B cell (primary cell): Measurements from ENCODE around the gene MTCP1. TPM values are rescaled to one million over a fixed set of nuclear protein-coding genes. Genes with fewer than 3 reads are reported as not detected.

ENCODE experiments used
- ATAC-seq: fragments of 200-7000 bp; cut with Tn5 transposase; one replicate; pipeline ENCODE4 v1.10.0; 2021; ENCODE audit warnings: low read depth, mild to moderate bottlenecking, moderate number of reproducible peaks, moderate library complexity
- CTCF ChIA-PET: fragments of 350-600 bp; sonication (Branson Sonifier 250); formaldehyde crosslinking; loops from one replicate; lab custom pipeline; 2021; ENCODE audit warnings: antibody characterized with exemption, inconsistent platforms; lab: Charles Lee
- POLR2A ChIA-PET: fragments of 350-600 bp; sonication (Branson Sonifier 250); formaldehyde crosslinking; loops from one replicate; lab custom pipeline; 2021; ENCODE audit warnings: antibody characterized with exemption; lab: Charles Lee
- DNase-seq: peaks from one replicate; pipeline ENCODE4 v3.0.0; 2013
- H2AFZ ChIP-seq: 2 replicates; pipeline ENCODE4 v1.6.1; 2012; ENCODE audit warnings: mild to moderate bottlenecking, low read depth, low read length; ENCODE audit not compliant: insufficient read depth, poor library complexity, severe bottlenecking
- H3K27ac ChIP-seq, 2 donors: 1 replicate in 1 of 2; 2 replicates in 1 of 2; pipeline ENCODE4 v1.5.1; 2012 to 2013; ENCODE audit warnings: low read length in 2 of 2, mild to moderate bottlenecking in 2 of 2, moderate library complexity in 1 of 2
- H3K27me3 ChIP-seq, 4 experiments: fragments of 200-600 bp in 1 of 4; sonication (generic) in 1 of 4; replicated peaks in 1 of 4; 1 replicate in 2 of 4; 2 replicates in 2 of 4; pipeline versions ENCODE4 v1.6.1 to v1.7.0; 2013 to 2016; ENCODE audit warnings: low read length in 3 of 4, mild to moderate bottlenecking in 2 of 4, mixed read lengths in 1 of 4, moderate library complexity in 1 of 4; ENCODE audit not compliant: insufficient read depth in 4 of 4, control insufficient read depth in 3 of 4; ENCODE audit errors: control extremely low read depth in 1 of 4
- H3K36me3 ChIP-seq, 2 experiments: replicated peaks in 1 of 2; 1 replicate in 1 of 2; 2 replicates in 1 of 2; pipeline versions ENCODE4 v1.6.1 to v1.7.1; 2013; ENCODE audit warnings: low read length in 1 of 2; ENCODE audit not compliant: insufficient read depth in 2 of 2, control insufficient read depth in 1 of 2; ENCODE audit errors: control extremely low read depth in 1 of 2, extremely low read depth in 1 of 2
- H3K4me1 ChIP-seq, 2 donors: fragments of 200-600 bp in 1 of 2; sonication (generic) in 1 of 2; 1 replicate in 1 of 2; 2 replicates in 1 of 2; pipeline versions ENCODE4 v1.5.1 to v1.6.1; 2013 to 2017; ENCODE audit warnings: low read length in 2 of 2; ENCODE audit not compliant: control insufficient read depth in 2 of 2, insufficient read depth in 2 of 2
- H3K4me2 ChIP-seq: replicated peaks from 2 replicates; pipeline ENCODE3; 2012; ENCODE audit warnings: mild to moderate bottlenecking, low read depth, low read length; ENCODE audit not compliant: poor library complexity, severe bottlenecking
- H3K4me3 ChIP-seq, 5 experiments: fragments of 200-600 bp in 1 of 5; sonication (generic) in 1 of 5; 1 replicate in 3 of 5; 2 replicates in 2 of 5; pipeline versions ENCODE4 v1.5.1 to v1.7.0; 2011 to 2016; ENCODE audit warnings: low read length in 4 of 5, mild to moderate bottlenecking in 4 of 5, low read depth in 2 of 5, control low read depth in 1 of 5, moderate library complexity in 1 of 5; ENCODE audit not compliant: insufficient read depth in 1 of 5; ENCODE audit errors: control extremely low read depth in 1 of 5, extremely low read depth in 1 of 5
- H3K79me2 ChIP-seq: fragments of 200-600 bp; sonication (generic); one replicate; pipeline ENCODE4 v1.6.0; 2016; ENCODE audit warnings: low read length; ENCODE audit not compliant: control insufficient read depth, insufficient read depth
- H3K9ac ChIP-seq: fragments of 200-600 bp; sonication (generic); 2 replicates; pipeline ENCODE4 v1.6.1; 2017; ENCODE audit warnings: mild to moderate bottlenecking, low read length, moderate library complexity
- H3K9me3 ChIP-seq, 3 donors: one replicate each; pipeline versions ENCODE4 v1.6.1 to v1.7.1; 2013; ENCODE audit warnings: low read length in 2 of 3; ENCODE audit not compliant: control insufficient read depth in 2 of 3, insufficient read depth in 1 of 3; ENCODE audit errors: control extremely low read depth in 1 of 3
- H4K20me1 ChIP-seq: 2 replicates; pipeline ENCODE4 v1.6.0; 2012; ENCODE audit warnings: mild to moderate bottlenecking, low read length; ENCODE audit not compliant: insufficient read depth, control insufficient read depth, poor library complexity, severe bottlenecking
- H3K27ac Mint-ChIP-seq: one replicate; pipeline ENCODE4 v1.8.0; 2021; ENCODE audit warnings: mixed read lengths
- H3K27me3 Mint-ChIP-seq: one replicate; pipeline ENCODE4 v1.8.0; 2021; ENCODE audit warnings: mixed read lengths
- H3K4me1 Mint-ChIP-seq: one replicate; pipeline ENCODE4 v1.8.0; 2021; ENCODE audit warnings: mixed read lengths
- H3K4me3 Mint-ChIP-seq: one replicate; pipeline ENCODE4 v1.8.0; 2021; ENCODE audit warnings: mixed read lengths
- H3K9me3 Mint-ChIP-seq: one replicate; pipeline ENCODE4 v1.8.0; 2022; ENCODE audit warnings: mixed read lengths; ENCODE audit not compliant: insufficient read depth
- EZH2 ChIP-seq: IDR thresholded peaks from 2 replicates; pipeline ENCODE4 v1.6.1; 2012; ENCODE audit warnings: borderline replicate concordance, low read depth, mild to moderate bottlenecking, moderate library complexity, low read length; ENCODE audit not compliant: insufficient read depth, poor library complexity, severe bottlenecking
- WGBS: methylation state at CpG from one replicate; pipeline ENCODE4 v1.1.5; 2013; ENCODE audit warnings: missing lambda C conversion rate; ENCODE audit not compliant: insufficient coverage; 5-methylcytosine and 5-hydroxymethylcytosine counted together
- intact Hi-C: fragments of 100-400 bp; cut with micrococcal nuclease; formaldehyde crosslinking; loops from one replicate; pipeline ENCODE4 v1.10.0; 2022
- polyA plus RNA-seq: library from polyadenylated mRNA; depleted of rRNA; stranded (reverse); fragments of >200 nt; gene quantifications from 2 replicates; pipeline ENCODE4 v1.2.3, GENCODE V29; 2012
- total RNA-seq, 2 donors: library from RNA; stranded (reverse); fragments of 120-200 nt in 1 of 2; gene quantifications; 1 replicate in 1 of 2; 2 replicates in 1 of 2; pipeline versions ENCODE4 v1.2.3 to v1.2.4, GENCODE V29; 2013 to 2022
- TF ChIP-seq, protein P1 (sequence below): fragments of 200-600 bp; IDR thresholded peaks from one replicate; pipeline ENCODE4 v1.8.0; 2022; ENCODE audit warnings: antibody characterized with exemption, mild to moderate bottlenecking

The MTCP1 gene
- total and polyA plus RNA-seq, 2 donors (not counting 1 experiment from before 2014, with no cell fraction given): 2.9 to 20.3 TPM

GRCh38 chrX:155056471-155056870 is 14.5 kb downstream of the MTCP1 start:
- Histone ChIP-seq H3K9me3 (no peaks in the 10 kb centered on the region), H3K27me3 (no peaks in the 10 kb centered on the region), H3K9ac (no peak overlapping the region), H3K4me1 (peaks cover 0 to 9% of the 10 kb centered on the region in 2 donors), H3K4me2 (no peak overlapping the region), H3K4me3 (no peak overlapping the region), H2AFZ (no peak overlapping the region), H3K27ac (no peak overlapping the region), H3K36me3 (peaks cover 0 to 20% of the 10 kb centered on the region in 2 experiments), H3K79me2 (no peaks in the 10 kb centered on the region), H4K20me1 (no peaks in the 10 kb centered on the region)
- Mint-ChIP-seq H3K4me1 (peaks cover 9% of the 10 kb centered on the region), H3K4me3 (no peak overlapping the region), H3K9me3 (no peaks in the 10 kb centered on the region), H3K27ac (no peak overlapping the region), H3K27me3 (no peaks in the 10 kb centered on the region)
- no CpG with 5 or more reads among the region's 1 CpG for WGBS
- ATAC-seq (no peak), DNase-seq (no peak)
- TF ChIP-seq, protein P1, sequence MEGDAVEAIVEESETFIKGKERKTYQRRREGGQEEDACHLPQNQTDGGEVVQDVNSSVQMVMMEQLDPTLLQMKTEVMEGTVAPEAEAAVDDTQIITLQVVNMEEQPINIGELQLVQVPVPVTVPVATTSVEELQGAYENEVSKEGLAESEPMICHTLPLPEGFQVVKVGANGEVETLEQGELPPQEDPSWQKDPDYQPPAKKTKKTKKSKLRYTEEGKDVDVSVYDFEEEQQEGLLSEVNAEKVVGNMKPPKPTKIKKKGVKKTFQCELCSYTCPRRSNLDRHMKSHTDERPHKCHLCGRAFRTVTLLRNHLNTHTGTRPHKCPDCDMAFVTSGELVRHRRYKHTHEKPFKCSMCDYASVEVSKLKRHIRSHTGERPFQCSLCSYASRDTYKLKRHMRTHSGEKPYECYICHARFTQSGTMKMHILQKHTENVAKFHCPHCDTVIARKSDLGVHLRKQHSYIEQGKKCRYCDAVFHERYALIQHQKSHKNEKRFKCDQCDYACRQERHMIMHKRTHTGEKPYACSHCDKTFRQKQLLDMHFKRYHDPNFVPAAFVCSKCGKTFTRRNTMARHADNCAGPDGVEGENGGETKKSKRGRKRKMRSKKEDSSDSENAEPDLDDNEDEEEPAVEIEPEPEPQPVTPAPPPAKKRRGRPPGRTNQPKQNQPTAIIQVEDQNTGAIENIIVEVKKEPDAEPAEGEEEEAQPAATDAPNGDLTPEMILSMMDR: no peak
- no peak for TF ChIP-seq EZH2
- CTCF ChIA-PET: interaction anchor here (1.0 to 4.2 kb wide), 9 partner anchors 10 to 138 kb away, joined by 3 to 26 read pairs (median 8); no protein-coding TSS in a partner anchor
- POLR2A ChIA-PET: no interaction called here
- intact Hi-C loops: loop anchor here (5.0 kb wide), 1 partner anchor 139 kb away; no protein-coding TSS in a partner anchor

DNA sequence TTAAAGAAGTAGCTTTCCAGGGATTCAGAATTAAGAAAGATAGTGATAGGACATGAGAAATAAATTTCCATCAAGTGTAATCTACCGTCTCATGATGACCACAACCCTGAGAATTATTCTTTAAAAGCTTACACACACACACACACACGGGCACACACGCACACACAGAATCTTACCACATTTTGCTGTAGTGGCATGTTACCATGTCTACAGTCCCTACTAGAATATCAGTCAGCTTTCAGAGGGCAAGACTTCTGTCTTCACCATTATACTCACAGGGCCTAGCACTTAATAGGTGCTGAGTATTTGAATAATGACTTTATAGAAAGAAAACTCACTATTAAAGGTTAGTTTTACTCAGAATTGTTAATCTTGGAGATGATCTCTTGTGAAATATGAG is 15.4 kb downstream of the MTCP1 start:
- no peak for ATAC-seq
- DNase-seq: no peak
- Histone ChIP-seq H2AFZ (no peak overlapping the region), H3K9me3 (no peaks in the 10 kb centered on the region), H3K27ac (no peak overlapping the region), H3K79me2 (no peaks in the 10 kb centered on the region), H3K9ac (no peak overlapping the region), H3K36me3 (peaks cover 0 to 23% of the 10 kb centered on the region in 2 experiments), H3K4me3 (no peak overlapping the region), H3K4me2 (no peak overlapping the region), H3K27me3 (no peaks in the 10 kb centered on the region), H3K4me1 (peaks cover 0 to 9% of the 10 kb centered on the region in 2 donors), H4K20me1 (no peaks in the 10 kb centered on the region)
- no peaks in the 10 kb centered on the region for H3K27me3 Mint-ChIP-seq
- peaks cover 9% of the 10 kb centered on the region for H3K4me1 Mint-ChIP-seq
- intact Hi-C loops: loop anchor here (5.0 kb wide), 1 partner anchor 138 kb away; no protein-coding TSS in a partner anchor
- no peak overlapping the region for H3K27ac Mint-ChIP-seq
- POLR2A ChIA-PET: no interaction called here
- TF ChIP-seq, protein P1: no peak
- no peak for TF ChIP-seq EZH2
- WGBS: no CpG with 5 or more reads among the region's 3 CpGs
- H3K4me3 Mint-ChIP-seq: no peak overlapping the region
- no peaks in the 10 kb centered on the region for H3K9me3 Mint-ChIP-seq
- CTCF ChIA-PET: interaction anchor here (1.1 to 2.4 kb wide), 4 partner anchors 9 to 75 kb away, joined by 3 to 10 read pairs (median 8); no protein-coding TSS in a partner anchor
